Measurements from ENCODE around the gene MAGED2. TPM values are rescaled to one million over a fixed set of nuclear protein-coding genes. Genes with fewer than 3 reads are reported as not detected.
"Not testable (repeated sequence)": the region's sequence is repeated elsewhere in the genome, so short reads cannot be mapped to it uniquely, and the experiment has no call there.

Gene MAGED2, protein sequence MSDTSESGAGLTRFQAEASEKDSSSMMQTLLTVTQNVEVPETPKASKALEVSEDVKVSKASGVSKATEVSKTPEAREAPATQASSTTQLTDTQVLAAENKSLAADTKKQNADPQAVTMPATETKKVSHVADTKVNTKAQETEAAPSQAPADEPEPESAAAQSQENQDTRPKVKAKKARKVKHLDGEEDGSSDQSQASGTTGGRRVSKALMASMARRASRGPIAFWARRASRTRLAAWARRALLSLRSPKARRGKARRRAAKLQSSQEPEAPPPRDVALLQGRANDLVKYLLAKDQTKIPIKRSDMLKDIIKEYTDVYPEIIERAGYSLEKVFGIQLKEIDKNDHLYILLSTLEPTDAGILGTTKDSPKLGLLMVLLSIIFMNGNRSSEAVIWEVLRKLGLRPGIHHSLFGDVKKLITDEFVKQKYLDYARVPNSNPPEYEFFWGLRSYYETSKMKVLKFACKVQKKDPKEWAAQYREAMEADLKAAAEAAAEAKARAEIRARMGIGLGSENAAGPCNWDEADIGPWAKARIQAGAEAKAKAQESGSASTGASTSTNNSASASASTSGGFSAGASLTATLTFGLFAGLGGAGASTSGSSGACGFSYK
- 243 and 303 TPM in 2 replicates for total RNA-seq (ENCODE audit: low replicate concordance)
- long read RNA-seq, transcript MAGED2-203 (12 exons, 2,066 nt): minor isoform, 135 of 1,592 reads
- long read RNA-seq, transcript MAGED2-206 (13 exons, 2,189 nt): major isoform, 948 of 1,592 reads
- long read RNA-seq, transcript MAGED2-204 (13 exons, 2,048 nt): minor isoform, 179 of 1,592 reads
- long read RNA-seq, transcript MAGED2-201 (12 exons, 1,958 nt): minor isoform, 39 of 1,592 reads
- long read RNA-seq, partial matches to known transcripts: 94 of 1,592 reads
- long read RNA-seq, other reads (novel, unspliced or antisense): 193 of 1,592 reads

GRCh38 chrX:54807524-54808108 lies at the start of gene MAGED2:
TSS of gene MAGED2 (plus strand) at chrX:54807745. CDS start at chrX:54809332, 1,587 bp downstream.
- peaks cover 4% of the 10 kb centered on the region for H3K27me3 Mint-ChIP-seq
- peak within 1 kb of the TSS; percentile 97 for H3K27ac Mint-ChIP-seq
- H3K36me3 Mint-ChIP-seq: peaks cover 18% of the 10 kb centered on the region
- DNase-seq (ENCODE audit: extremely low spot score, unreplicated experiment): no peak
- peaks cover 9% of the 10 kb centered on the region for H3K4me1 Mint-ChIP-seq (ENCODE audit: unreplicated experiment)
- no peaks in the 10 kb centered on the region for H3K9me3 Mint-ChIP-seq
- H3K4me3 Mint-ChIP-seq: peak within 1 kb of the TSS; percentile 99
- no peak for TF ChIP-seq CTCF (conservative IDR thresholded peaks at IDR 0.05)

DNA sequence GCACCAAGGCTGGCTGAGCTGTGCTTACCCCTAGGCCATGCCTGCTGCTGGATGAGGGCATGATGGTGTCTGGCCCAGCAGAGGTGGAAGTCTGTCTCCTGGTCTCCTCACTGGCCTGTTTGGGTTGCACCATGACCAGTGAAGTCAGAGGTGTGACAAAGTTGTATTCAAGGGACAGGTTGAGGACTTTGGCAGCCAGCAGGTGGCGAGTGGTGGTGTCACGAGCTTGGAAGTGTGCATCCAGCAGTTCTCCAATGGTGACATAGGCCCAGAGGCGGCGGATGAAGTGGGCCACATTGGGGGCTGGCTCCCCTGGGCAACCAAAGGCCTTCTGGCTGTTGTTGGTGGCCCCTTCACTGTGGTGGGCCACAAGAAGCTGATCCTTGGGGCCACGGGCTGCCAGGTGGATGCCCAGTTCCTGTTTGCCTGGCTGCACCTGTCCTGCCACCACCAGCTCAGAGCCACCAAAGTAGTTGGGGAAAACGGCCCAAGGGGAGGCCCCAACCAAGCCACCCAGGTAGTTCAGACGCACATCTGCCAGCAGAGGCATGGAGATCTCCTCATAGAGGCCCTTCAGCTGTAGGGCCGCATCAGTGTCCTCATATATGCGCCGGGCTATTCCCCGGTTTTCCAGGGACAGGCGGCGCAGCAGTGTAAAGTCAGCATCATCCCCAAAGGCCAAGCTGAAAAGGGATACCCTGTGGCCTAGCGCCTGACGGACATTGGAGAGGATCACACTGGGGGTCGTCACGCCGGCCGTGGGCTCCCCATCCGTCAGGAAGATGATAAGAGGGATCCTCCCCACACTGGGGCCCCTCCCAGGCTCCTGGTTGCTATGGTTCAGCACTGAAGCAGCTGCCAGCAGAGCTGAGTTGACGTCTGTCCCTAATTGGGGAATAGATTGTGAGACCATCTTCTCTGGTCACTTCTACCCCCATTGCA lies 49.2 kb upstream of the MAGED2 start:
- H3K27me3 Mint-ChIP-seq: no peaks in the 10 kb centered on the region
- no peak for DNase-seq (ENCODE audit: extremely low spot score, unreplicated experiment)
- TF ChIP-seq CTCF (conservative IDR thresholded peaks at IDR 0.05): no peak
- H3K36me3 Mint-ChIP-seq: no peaks in the 10 kb centered on the region
- peaks cover 6% of the 10 kb centered on the region for H3K9me3 Mint-ChIP-seq
- H3K4me1 Mint-ChIP-seq (ENCODE audit: unreplicated experiment): no peaks in the 10 kb centered on the region
- H3K27ac Mint-ChIP-seq: no peak overlapping the region
- no peak overlapping the region for H3K4me3 Mint-ChIP-seq

- H3K36me3 Mint-ChIP-seq: peaks cover 11% of the 10 kb centered on the region
- peak overlapping the region; percentile 70 for H3K4me3 Mint-ChIP-seq
- H3K27me3 Mint-ChIP-seq; DNase-seq (ENCODE audit: extremely low spot score, unreplicated experiment); H3K4me1 Mint-ChIP-seq (ENCODE audit: unreplicated experiment): not testable (repeated sequence)
- H3K27ac Mint-ChIP-seq: peak overlapping the region; percentile 84
- peaks cover 13% of the 10 kb centered on the region for H3K9me3 Mint-ChIP-seq
These were observed 33.0 kb upstream of the MAGED2 start for GRCh38 chrX:54774391-54775094.

DNA sequence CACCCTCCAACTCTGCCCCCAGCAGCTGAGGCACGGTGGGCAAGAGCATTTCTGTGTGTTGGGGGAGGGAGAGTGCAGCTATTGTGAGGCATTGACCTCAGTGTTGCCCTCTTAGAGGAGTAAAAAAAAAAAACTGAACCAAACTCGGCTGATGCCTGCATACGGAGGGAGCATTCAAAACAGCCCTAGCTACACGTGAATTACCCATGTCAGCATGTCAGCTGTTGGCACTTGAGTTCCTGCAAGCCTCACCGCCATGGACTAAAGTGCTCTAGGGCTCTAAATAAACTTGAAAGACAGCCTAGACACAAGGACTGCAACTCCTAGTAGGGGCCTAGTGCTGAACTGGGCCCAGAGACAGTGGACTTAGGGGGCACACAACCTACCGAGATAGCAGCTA lies 31.5 kb upstream of the MAGED2 start:
- TF ChIP-seq CTCF (conservative IDR thresholded peaks at IDR 0.05): no peak
- Mint-ChIP-seq H3K36me3 (peaks cover 4% of the 10 kb centered on the region), H3K4me1 (ENCODE audit: unreplicated experiment) (peaks cover 6% of the 10 kb centered on the region), H3K27ac (no peak overlapping the region), H3K27me3 (no peaks in the 10 kb centered on the region), H3K9me3 (peaks cover 9% of the 10 kb centered on the region), H3K4me3 (no peak overlapping the region)
- no peak for DNase-seq (ENCODE audit: extremely low spot score, unreplicated experiment)

- Mint-ChIP-seq H3K4me3 (no peak overlapping the region), H3K9me3 (peaks cover 5% of the 10 kb centered on the region), H3K27ac (no peak overlapping the region), H3K36me3 (peaks cover 4% of the 10 kb centered on the region), H3K4me1 (ENCODE audit: unreplicated experiment) (peaks cover 6% of the 10 kb centered on the region), H3K27me3 (no peaks in the 10 kb centered on the region)
- DNase-seq (ENCODE audit: extremely low spot score, unreplicated experiment): no peak
- TF ChIP-seq CTCF (conservative IDR thresholded peaks at IDR 0.05): no peak
These were observed 30.4 kb upstream of the MAGED2 start for GRCh38 chrX:54776987-54777672.
